AG09309 (cell line): Measurements from ENCODE around the gene CARS1.

Experiments used
- DNase-seq: peaks from one replicate; pipeline ENCODE4 v3.0.0-alpha.2; 2010; ENCODE audit warnings: low read depth
- H3K4me3 ChIP-seq: 2 replicates; pipeline ENCODE4 v1.5.1; 2011; ENCODE audit warnings: mild to moderate bottlenecking, low read depth, low read length, moderate library complexity; ENCODE audit not compliant: control insufficient read depth
- CTCF ChIP-seq: IDR thresholded peaks from 2 replicates; pipeline ENCODE4 v1.5.1; 2011; ENCODE audit warnings: mild to moderate bottlenecking, low read depth, low read length, inconsistent platforms; ENCODE audit not compliant: insufficient read depth, control insufficient read depth; ENCODE audit errors: missing control alignments

Gene CARS1

GRCh38 chr11:3058753-3059664 lies 1.8 kb upstream of the CARS1 start:
- DNase-seq: peak; percentile 51
- peak; percentile 7 for TF ChIP-seq CTCF
- no peak overlapping the region for H3K4me3 ChIP-seq

GRCh38 chr11:3056296-3057068 lies 741 bp downstream of the CARS1 start:
- peak overlapping the region; percentile 100 for H3K4me3 ChIP-seq
- DNase-seq: no peak
- TF ChIP-seq CTCF: no peak

GRCh38 chr11:3055891-3056290 lies 1.3 kb downstream of the CARS1 start:
- DNase-seq: no peak
- peak overlapping the region; percentile 100 for H3K4me3 ChIP-seq
- TF ChIP-seq CTCF: no peak

GRCh38 chr11:3052567-3052966 lies 4.7 kb downstream of the CARS1 start:
- no peak for DNase-seq
- no peak for TF ChIP-seq CTCF
- no peak overlapping the region for H3K4me3 ChIP-seq

- no peak for DNase-seq
These were observed 5.1 kb downstream of the CARS1 start for GRCh38 chr11:3052109-3052479.

More at GRCh38 chr11:3052109-3052479, 5.1 kb downstream of the CARS1 start:
- TF ChIP-seq CTCF: no peak
- no peak overlapping the region for H3K4me3 ChIP-seq
